ENCODE data around the gene PAXX. TPM values are rescaled to one million over a fixed set of nuclear protein-coding genes. Genes with fewer than 3 reads are reported as not detected.

Gene PAXX
- total RNA-seq, 1 donor from 2014 or later, result 87.0 TPM

DNA sequence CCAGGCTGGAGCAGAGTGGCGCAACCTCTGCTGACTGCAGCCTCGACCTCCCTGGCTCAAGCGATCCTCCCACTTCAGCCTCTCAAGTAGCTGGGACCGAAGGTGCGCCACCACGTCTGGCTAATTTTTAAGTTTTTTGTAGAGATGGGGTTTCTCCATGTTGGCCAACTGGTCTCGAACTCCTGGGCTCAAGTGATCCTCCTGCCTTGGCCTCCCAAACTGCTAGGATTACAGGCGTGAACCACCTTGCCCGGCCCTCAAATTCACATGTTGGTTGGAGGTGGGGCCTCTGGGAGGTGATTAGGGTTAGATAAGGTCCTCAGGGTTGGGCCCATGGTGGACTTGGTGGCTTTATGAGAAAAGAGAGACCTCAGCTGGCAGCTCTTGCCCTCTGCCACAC lies 30.1 kb upstream of the PAXX start:
- intact Hi-C loops (cut with DNase I), result no loop called here
- TF ChIP-seq, protein P1, sequence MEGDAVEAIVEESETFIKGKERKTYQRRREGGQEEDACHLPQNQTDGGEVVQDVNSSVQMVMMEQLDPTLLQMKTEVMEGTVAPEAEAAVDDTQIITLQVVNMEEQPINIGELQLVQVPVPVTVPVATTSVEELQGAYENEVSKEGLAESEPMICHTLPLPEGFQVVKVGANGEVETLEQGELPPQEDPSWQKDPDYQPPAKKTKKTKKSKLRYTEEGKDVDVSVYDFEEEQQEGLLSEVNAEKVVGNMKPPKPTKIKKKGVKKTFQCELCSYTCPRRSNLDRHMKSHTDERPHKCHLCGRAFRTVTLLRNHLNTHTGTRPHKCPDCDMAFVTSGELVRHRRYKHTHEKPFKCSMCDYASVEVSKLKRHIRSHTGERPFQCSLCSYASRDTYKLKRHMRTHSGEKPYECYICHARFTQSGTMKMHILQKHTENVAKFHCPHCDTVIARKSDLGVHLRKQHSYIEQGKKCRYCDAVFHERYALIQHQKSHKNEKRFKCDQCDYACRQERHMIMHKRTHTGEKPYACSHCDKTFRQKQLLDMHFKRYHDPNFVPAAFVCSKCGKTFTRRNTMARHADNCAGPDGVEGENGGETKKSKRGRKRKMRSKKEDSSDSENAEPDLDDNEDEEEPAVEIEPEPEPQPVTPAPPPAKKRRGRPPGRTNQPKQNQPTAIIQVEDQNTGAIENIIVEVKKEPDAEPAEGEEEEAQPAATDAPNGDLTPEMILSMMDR (IDR thresholded peaks at IDR 0.05), result no peak
- Histone ChIP-seq H3K4me1 (peaks cover 5 to 14% of the 10 kb centered on the region in 2 donors), H3K9me3 (no peaks in the 10 kb centered on the region), H3K36me3 (no peaks in the 10 kb centered on the region), H3K27me3 (no peaks in the 10 kb centered on the region), H3K27ac (peak overlapping the region in 1 of 2 donors; percentile 55), H3K4me3 (no peak overlapping the region)
- DNase-seq (ENCODE audit: low spot score in 2 of 2), result no peak

DNA sequence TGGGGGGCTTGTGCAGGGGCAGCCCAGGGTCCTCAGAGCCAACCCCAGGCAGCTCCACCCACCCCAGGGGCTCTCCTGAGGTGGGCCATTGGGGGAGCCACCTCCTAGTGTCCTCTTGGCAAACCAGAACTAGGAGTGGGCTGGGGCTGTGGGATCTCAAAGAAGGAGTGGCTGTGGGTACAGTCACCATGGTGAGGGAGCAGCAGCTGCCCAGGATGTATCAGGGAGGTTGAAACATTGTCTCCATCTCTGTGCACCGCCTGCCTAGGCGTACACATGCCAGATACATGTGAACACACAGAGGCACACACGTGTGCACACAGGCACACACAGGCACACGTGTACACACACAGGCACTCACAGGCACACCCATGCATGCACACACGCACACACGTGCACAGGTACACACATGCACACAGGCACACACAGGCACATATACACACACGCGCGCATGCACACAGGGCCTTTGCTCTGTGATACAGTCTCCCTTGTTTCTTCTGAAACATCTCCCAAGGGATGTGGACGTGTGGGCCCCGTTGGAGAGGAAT lies 29.4 kb upstream of the PAXX start:
- Histone ChIP-seq H3K4me1 (peaks cover 5 to 14% of the 10 kb centered on the region in 2 donors), H3K27ac (no peak overlapping the region), H3K9me3 (no peaks in the 10 kb centered on the region), H3K36me3 (no peaks in the 10 kb centered on the region), H3K4me3 (no peak overlapping the region), H3K27me3 (no peaks in the 10 kb centered on the region)
- TF ChIP-seq, protein P1 (IDR thresholded peaks at IDR 0.05), result no peak
- DNase-seq (ENCODE audit: low spot score in 2 of 2), result no peak
- intact Hi-C loops (cut with DNase I), result no loop called here

GRCh38 chr9:136963341-136963740 lies 28.9 kb upstream of the PAXX start:
- Histone ChIP-seq H3K27me3 (no peaks in the 10 kb centered on the region), H3K36me3 (no peaks in the 10 kb centered on the region), H3K27ac (no peak overlapping the region), H3K4me3 (no peak overlapping the region), H3K9me3 (no peaks in the 10 kb centered on the region), H3K4me1 (peaks cover 5 to 14% of the 10 kb centered on the region in 2 donors)
- intact Hi-C loops (cut with DNase I), result no loop called here
- TF ChIP-seq, protein P1 (IDR thresholded peaks at IDR 0.05), result no peak
- no peak for DNase-seq (ENCODE audit: low spot score in 2 of 2)

- TF ChIP-seq, protein P1 (IDR thresholded peaks at IDR 0.05), result no peak
- Histone ChIP-seq H3K4me3 (no peak overlapping the region), H3K9me3 (no peaks in the 10 kb centered on the region), H3K36me3 (no peaks in the 10 kb centered on the region), H3K27ac (no peak overlapping the region), H3K27me3 (no peaks in the 10 kb centered on the region), H3K4me1 (peaks cover 5 to 14% of the 10 kb centered on the region in 2 donors)
- no peak for DNase-seq (ENCODE audit: low spot score in 2 of 2)
- intact Hi-C loops (cut with DNase I), result no loop called here
Observed at GRCh38 chr9:136963751-136964150, 28.5 kb upstream of the PAXX start.

GRCh38 chr9:136964171-136964689 lies 28.0 kb upstream of the PAXX start:
- Histone ChIP-seq H3K27me3 (no peaks in the 10 kb centered on the region), H3K9me3 (no peaks in the 10 kb centered on the region), H3K4me1 (peaks cover 5 to 14% of the 10 kb centered on the region in 2 donors), H3K36me3 (no peaks in the 10 kb centered on the region), H3K4me3 (no peak overlapping the region), H3K27ac (no peak overlapping the region)
- TF ChIP-seq, protein P1 (IDR thresholded peaks at IDR 0.05), result no peak
- intact Hi-C loops (cut with DNase I), result no loop called here
- no peak for DNase-seq (ENCODE audit: low spot score in 2 of 2)
